GM18526 (cell line): ENCODE results near the gene NDUFA11.

ENCODE experiments used
- POLR2A ChIP-seq: IDR thresholded peaks from 3 replicates; pipeline ENCODE4 v1.6.1; 2011; ENCODE audit not compliant: insufficient read length; ENCODE audit errors: extremely low read depth

Gene NDUFA11

GRCh38 chr19:5935473-5936291, 32.1 kb upstream of the NDUFA11 start:
- no peak for TF ChIP-seq POLR2A

GRCh38 chr19:5934774-5935472, 31.3 kb upstream of the NDUFA11 start:
- TF ChIP-seq POLR2A = no peak

- TF ChIP-seq POLR2A = no peak
Measured at GRCh38 chr19:5934069-5934401, 30.4 kb upstream of the NDUFA11 start.

- TF ChIP-seq POLR2A = no peak
Measured at GRCh38 chr19:5933391-5934068, 29.9 kb upstream of the NDUFA11 start.

- no peak for TF ChIP-seq POLR2A
Measured at GRCh38 chr19:5932609-5933262, 29.1 kb upstream of the NDUFA11 start.

GRCh38 chr19:5932146-5932545, 28.6 kb upstream of the NDUFA11 start:
- no peak for TF ChIP-seq POLR2A

- no peak for TF ChIP-seq POLR2A
Measured at GRCh38 chr19:5931251-5931650, 27.7 kb upstream of the NDUFA11 start.

- no peak for TF ChIP-seq POLR2A
Measured at GRCh38 chr19:5929625-5930024, 26.0 kb upstream of the NDUFA11 start.

- TF ChIP-seq POLR2A = no peak
Measured at GRCh38 chr19:5929179-5929578, 25.6 kb upstream of the NDUFA11 start.

GRCh38 chr19:5927441-5927821, 23.8 kb upstream of the NDUFA11 start:
- no peak for TF ChIP-seq POLR2A

- TF ChIP-seq POLR2A = no peak
Measured at GRCh38 chr19:5926641-5927440, 23.3 kb upstream of the NDUFA11 start.

- TF ChIP-seq POLR2A = no peak
Measured at GRCh38 chr19:5925830-5926427, 22.3 kb upstream of the NDUFA11 start.

- TF ChIP-seq POLR2A = no peak
Measured at GRCh38 chr19:5923356-5923755, 19.8 kb upstream of the NDUFA11 start.

- TF ChIP-seq POLR2A = no peak
Measured at GRCh38 chr19:5922161-5922545, 18.6 kb upstream of the NDUFA11 start.

GRCh38 chr19:5921516-5922160, 18.0 kb upstream of the NDUFA11 start:
- TF ChIP-seq POLR2A = no peak
